Nephron (organoid): ENCODE measurements around the gene CAPN12.
A peak's percentile ranks its signal among the peaks of the same experiment; 100 is the strongest.

ENCODE experiments used
- H3K27ac Mint-ChIP-seq, 3 experiments: 2 replicates each; pipeline ENCODE4 v1.8.0; 2020; ENCODE audit warnings: mixed read lengths in 3 of 3, mild to moderate bottlenecking in 2 of 3, moderate library complexity in 1 of 3
- H3K27me3 Mint-ChIP-seq: 2 replicates; pipeline ENCODE4 v1.8.0; 2021; ENCODE audit warnings: low read depth, mild to moderate bottlenecking, moderate library complexity, mixed read lengths
- H3K36me3 Mint-ChIP-seq: 2 replicates; pipeline ENCODE4 v1.8.0; 2020; ENCODE audit warnings: low read depth, mixed read lengths
- H3K4me1 Mint-ChIP-seq: 2 replicates; pipeline ENCODE4 v1.8.0; 2020; ENCODE audit warnings: mixed read lengths
- H3K4me3 Mint-ChIP-seq, 3 experiments: 2 replicates each; pipeline ENCODE4 v1.8.0; 2020; ENCODE audit warnings: mild to moderate bottlenecking in 3 of 3, mixed read lengths in 3 of 3, moderate library complexity in 2 of 3
- H3K9me3 Mint-ChIP-seq: 2 replicates; pipeline ENCODE4 v1.8.0; 2020; ENCODE audit warnings: mixed read lengths
- TF ChIP-seq, protein P1 (sequence below), 3 experiments: fragments of 200-600 bp; sonication (generic); IDR thresholded peaks; one replicate each; pipeline ENCODE4 v1.5.0; 2021; ENCODE audit warnings: antibody characterized with exemption in 3 of 3; ENCODE audit not compliant: unreplicated experiment in 3 of 3

Gene CAPN12

DNA sequence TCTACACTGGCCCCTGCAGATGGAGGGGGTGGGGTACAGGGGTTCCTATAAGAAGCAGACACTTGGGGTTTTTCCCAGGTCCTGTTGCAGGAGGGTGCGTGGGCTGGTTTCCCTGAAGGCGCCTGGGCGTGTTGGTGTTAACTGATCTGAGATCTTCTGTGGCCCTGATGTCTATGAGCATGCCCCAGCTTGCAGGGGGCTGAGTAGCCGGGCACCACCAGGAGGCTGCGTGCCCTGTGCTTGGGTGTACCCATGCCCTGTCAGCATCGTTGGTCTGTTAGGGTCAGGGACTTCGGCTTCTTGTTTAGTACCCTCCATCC lies 45.3 kb downstream of the CAPN12 start:
- Mint-ChIP-seq H3K36me3 (peaks cover 29% of the 10 kb centered on the region), H3K9me3 (no peaks in the 10 kb centered on the region), H3K4me3 (peak overlapping the region in 2 of 3 experiments; percentile 37 to 49), H3K27ac (peak overlapping the region; percentile 68 to 86 (median 79)), H3K27me3 (no peaks in the 10 kb centered on the region), H3K4me1 (peaks cover 65% of the 10 kb centered on the region)
- TF ChIP-seq, protein P1, sequence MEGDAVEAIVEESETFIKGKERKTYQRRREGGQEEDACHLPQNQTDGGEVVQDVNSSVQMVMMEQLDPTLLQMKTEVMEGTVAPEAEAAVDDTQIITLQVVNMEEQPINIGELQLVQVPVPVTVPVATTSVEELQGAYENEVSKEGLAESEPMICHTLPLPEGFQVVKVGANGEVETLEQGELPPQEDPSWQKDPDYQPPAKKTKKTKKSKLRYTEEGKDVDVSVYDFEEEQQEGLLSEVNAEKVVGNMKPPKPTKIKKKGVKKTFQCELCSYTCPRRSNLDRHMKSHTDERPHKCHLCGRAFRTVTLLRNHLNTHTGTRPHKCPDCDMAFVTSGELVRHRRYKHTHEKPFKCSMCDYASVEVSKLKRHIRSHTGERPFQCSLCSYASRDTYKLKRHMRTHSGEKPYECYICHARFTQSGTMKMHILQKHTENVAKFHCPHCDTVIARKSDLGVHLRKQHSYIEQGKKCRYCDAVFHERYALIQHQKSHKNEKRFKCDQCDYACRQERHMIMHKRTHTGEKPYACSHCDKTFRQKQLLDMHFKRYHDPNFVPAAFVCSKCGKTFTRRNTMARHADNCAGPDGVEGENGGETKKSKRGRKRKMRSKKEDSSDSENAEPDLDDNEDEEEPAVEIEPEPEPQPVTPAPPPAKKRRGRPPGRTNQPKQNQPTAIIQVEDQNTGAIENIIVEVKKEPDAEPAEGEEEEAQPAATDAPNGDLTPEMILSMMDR (IDR thresholded peaks at IDR 0.05; ENCODE audit: unreplicated experiment in 3 of 3): no peak

DNA sequence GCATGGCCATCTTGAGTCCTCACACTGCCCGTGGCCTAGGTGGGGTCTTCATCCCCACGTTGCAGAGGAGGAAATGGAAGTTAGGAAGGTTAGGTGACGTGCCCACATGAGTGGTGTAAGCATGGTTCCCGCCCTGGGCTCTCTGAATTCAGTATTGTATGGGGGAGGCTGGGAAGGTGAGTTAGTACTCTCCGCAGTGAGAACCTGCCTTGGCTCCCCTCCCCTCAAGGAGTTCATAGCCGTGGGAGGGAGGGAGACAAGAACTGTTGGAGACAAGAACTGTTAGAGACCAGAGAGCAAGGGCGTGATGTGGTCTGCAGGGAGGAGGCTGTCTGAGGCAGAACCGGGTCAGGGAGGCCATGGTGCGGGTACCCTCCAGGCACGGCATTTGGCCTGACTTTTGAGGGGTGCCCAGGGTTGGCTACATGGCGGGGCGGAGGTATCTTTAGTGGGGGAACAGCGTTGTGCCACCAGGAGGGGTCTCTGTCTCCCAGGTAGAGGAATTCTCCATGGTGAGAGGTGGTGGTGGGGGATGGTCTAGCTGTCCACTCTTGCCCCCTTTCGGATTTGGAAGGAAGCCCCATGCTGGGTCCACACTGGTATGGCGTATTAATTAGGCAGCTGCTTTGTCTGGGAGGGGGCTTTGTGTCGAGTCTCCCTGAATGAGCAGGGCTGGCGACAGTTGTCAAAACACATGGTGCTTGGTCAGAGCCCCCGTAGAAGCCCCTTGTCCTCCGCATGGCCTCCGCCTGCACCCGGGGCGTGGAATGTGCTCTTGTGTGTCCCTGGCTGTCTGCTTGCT lies 45.8 kb downstream of the CAPN12 start:
- no peaks in the 10 kb centered on the region for H3K9me3 Mint-ChIP-seq
- peaks cover 25% of the 10 kb centered on the region for H3K36me3 Mint-ChIP-seq
- peaks cover 71% of the 10 kb centered on the region for H3K4me1 Mint-ChIP-seq
- peak overlapping the region in 2 of 3 experiments; percentile 37 to 49 for H3K4me3 Mint-ChIP-seq
- peak overlapping the region; percentile 68 to 86 (median 79) for H3K27ac Mint-ChIP-seq
- H3K27me3 Mint-ChIP-seq: no peaks in the 10 kb centered on the region
- TF ChIP-seq, protein P1 (IDR thresholded peaks at IDR 0.05; ENCODE audit: unreplicated experiment in 3 of 3): no peak

DNA sequence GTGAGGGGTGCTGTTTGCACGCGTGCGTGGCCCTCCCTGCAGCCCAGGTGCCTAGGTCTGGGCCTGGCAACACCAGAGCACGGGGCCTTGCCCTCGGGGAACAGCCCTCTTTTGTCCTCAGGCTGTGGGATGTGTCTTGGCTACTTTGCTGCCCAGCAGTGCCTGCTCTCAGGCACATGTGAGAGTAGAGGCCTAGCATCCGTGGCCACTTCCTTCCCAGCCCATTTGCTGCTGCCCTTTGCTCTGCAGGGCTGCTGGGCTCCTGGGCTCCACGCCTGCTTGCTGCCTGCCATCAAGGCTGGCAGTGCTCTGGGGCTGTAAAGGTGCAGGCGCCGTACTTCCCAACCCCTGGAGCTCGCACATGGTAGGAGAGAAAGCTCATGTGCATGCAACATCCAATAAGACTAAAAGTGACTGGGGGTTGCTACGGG lies 46.6 kb downstream of the CAPN12 start:
- Mint-ChIP-seq H3K9me3 (no peaks in the 10 kb centered on the region), H3K4me3 (no peak overlapping the region), H3K4me1 (peaks cover 78% of the 10 kb centered on the region), H3K36me3 (peaks cover 24% of the 10 kb centered on the region), H3K27ac (peak overlapping the region; percentile 68 to 86 (median 79)), H3K27me3 (no peaks in the 10 kb centered on the region)
- TF ChIP-seq, protein P1 (IDR thresholded peaks at IDR 0.05; ENCODE audit: unreplicated experiment in 3 of 3): no peak

DNA sequence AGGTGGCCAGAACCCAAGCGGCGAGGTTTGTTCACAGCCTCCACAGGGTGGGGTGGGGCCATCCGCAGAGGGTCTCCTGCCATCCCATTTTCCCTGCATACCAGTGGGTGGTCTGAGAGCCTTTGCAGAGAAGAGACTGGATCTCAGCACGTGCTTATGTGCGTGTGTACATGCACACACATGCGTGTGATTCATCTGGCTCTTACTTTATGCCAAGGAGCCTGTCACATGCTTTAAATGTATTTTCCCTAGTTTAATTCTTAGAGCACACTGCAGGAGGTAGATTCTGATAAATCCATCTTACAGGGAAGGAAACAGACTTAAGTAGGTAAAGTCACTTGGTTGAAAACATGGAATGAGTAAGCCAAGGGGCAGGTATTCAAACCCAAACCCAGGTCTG lies 47.1 kb downstream of the CAPN12 start:
- peak overlapping the region in 1 of 3 experiments; percentile 99 for H3K27ac Mint-ChIP-seq

DNA sequence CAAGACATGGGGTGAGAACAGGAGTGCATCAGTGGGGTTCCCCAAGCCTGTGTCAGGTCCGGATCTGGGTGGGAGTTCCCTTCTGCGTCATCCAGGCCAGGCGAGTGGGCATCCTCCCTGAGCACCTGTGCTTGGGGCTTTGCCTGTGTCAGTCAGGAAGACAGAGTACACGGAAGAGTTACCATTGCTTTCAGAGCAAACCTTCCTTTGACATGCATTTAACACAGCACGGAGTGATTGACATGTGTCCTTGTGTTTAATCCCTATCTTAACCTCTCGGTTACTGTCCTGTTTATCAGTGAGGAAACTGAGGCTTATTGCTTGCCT lies 47.6 kb downstream of the CAPN12 start:
- Mint-ChIP-seq H3K27ac (peak overlapping the region; percentile 81 to 99 (median 90)), H3K4me3 (no peak overlapping the region), H3K4me1 (peaks cover 87% of the 10 kb centered on the region), H3K36me3 (peaks cover 28% of the 10 kb centered on the region), H3K9me3 (no peaks in the 10 kb centered on the region), H3K27me3 (no peaks in the 10 kb centered on the region)
- TF ChIP-seq, protein P1 (IDR thresholded peaks at IDR 0.05; ENCODE audit: unreplicated experiment in 3 of 3): no peak

More for the DNA sequence above, 47.1 kb downstream of the CAPN12 start:
- Mint-ChIP-seq H3K27me3 (no peaks in the 10 kb centered on the region), H3K9me3 (no peaks in the 10 kb centered on the region), H3K36me3 (peaks cover 24% of the 10 kb centered on the region), H3K4me3 (no peak overlapping the region), H3K4me1 (peaks cover 82% of the 10 kb centered on the region)
- TF ChIP-seq, protein P1 (IDR thresholded peaks at IDR 0.05; ENCODE audit: unreplicated experiment in 3 of 3): no peak
